Activated T-cell treated with anti-CD3 and anti-CD28 coated beads for 24 hours (primary cell): Measurements from ENCODE around the gene TDRD10.
"Not testable (repeated sequence)": the region's sequence is repeated elsewhere in the genome, so short reads cannot be mapped to it uniquely, and the experiment has no call there.

Experiments used
- DNase-seq: peaks from one replicate; pipeline ENCODE4 v3.0.0-alpha.2; 2020; ENCODE audit warnings: low read depth

Gene TDRD10

DNA sequence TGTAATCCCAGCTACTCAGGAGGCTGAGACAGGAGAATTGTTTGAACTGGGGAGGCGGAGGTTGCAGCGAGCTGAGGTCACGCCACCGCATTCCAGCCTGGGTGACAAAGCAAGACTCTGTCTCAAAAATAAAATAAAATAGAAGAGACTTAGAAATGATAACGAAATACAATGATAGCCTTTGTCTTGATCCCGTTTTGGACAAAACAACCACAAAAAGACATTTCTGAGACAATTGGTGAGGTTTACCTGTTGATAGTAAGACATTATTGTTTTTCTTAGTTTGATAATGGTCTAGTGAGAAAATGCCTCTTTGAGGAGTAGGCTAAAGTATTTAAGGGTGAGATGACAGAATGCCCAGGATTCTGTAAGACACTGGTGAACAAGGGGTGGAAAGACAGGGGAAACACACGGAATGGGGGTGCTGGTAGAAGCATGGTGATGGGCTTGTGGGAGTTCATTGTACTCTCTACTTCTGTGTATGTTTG, 12.1 kb downstream of the TDRD10 start:
- DNase-seq = no peak

DNA sequence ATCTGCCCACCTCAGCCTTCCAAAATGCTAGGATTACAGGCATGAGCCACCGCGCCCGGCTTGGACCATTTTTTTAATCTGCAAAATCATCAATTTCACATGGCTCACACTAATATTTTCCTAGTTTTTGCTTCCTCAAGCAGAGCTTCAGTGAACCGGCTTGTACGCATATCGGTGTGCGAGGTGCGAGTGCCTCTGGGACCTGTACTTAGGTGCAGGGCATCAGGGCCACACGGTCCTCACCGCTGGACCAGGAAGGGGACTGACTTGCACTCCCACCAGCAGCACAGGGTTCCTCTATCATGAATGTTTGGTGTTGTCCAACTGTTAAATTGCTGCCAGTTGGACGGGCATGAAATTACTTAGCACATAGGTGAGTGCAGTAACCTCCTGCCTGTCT, 15.6 kb downstream of the TDRD10 start:
- no peak for DNase-seq

- DNase-seq = no peak
These were observed 17.6 kb downstream of the TDRD10 start for GRCh38 chr1:154519591-154519991.

- DNase-seq = no peak
These were observed 18.3 kb downstream of the TDRD10 start for GRCh38 chr1:154520333-154520732.

GRCh38 chr1:154521695-154522094, 19.7 kb downstream of the TDRD10 start:
- no peak for DNase-seq

DNA sequence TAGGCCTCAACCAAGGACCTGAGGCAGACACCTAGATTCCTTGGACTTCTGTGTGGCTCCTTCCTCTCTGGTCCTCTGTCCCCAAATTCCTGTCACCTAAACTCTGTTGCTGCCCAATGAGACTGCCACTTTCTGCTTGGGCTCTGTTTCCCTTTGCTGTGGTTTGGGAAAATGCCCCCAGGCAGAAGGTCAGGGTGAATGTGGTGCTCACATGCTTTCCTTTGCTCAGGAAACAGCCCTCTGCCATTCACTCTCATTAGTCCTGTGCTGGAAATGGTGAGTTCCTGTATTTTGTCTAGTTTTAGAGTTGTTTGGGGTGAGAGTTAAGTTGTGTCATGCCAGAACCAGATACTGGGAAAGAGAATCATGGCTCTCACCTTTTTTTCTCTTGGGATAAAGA, 22.9 kb downstream of the TDRD10 start:
- no peak for DNase-seq

DNA sequence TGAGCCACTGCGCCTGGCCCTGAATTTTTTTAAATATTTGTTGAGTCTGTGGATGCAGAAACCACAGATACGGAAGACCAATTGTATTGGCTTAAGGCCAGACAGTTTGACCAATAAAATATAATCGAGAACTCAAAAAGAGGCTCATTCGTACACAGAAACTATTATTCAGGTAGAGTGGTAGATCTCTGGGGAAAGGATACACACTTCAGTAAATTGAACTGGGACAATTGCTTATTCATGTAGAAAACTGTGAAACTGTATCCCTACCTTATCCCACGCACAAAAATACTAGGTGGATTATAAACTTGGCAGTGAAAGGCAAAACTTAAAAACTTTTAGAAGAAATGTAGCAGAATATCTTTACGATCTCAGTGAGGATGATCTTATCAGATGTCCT, 25.2 kb downstream of the TDRD10 start:
- no peak for DNase-seq

DNA sequence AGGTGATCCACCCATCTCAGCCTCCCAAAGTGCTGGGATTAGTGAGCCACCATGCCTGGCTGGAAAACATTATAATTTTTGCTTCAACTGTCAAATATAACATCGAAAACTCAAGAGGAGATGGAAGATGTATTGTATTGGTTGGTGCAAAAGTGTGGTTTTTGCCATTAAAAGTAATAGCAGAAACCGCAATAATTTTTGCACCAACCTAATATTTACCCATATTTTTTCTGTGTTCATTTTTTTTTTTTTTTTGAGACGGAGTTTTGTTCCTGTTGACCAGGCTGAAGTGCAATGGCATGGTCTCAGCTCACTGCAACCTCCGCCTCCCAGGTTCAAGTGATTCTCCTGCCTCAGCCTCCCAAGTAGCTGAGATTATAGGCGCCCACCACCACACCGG, 27.3 kb downstream of the TDRD10 start:
- DNase-seq = no peak

DNA sequence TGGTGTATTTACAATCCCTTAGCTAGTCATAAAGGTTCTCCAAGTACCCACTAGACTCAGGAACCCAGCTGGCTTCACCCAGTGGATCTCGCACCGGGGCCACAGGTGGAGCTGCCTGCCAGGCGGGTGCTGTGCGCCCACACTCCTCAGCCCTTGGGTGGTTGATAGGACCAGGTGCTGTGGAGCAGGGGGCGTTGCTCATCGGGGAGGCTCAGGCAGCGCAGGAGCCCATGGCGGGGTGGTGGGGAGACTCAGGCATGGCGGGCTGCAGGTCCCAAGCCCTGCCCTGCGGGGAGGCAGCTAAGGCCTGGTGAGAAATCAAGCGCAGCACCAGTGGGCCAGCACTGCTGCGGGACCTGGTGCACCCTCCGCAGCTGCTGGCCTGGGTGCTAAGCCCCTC, 29.9 kb downstream of the TDRD10 start:
- not testable (repeated sequence) for DNase-seq

DNA sequence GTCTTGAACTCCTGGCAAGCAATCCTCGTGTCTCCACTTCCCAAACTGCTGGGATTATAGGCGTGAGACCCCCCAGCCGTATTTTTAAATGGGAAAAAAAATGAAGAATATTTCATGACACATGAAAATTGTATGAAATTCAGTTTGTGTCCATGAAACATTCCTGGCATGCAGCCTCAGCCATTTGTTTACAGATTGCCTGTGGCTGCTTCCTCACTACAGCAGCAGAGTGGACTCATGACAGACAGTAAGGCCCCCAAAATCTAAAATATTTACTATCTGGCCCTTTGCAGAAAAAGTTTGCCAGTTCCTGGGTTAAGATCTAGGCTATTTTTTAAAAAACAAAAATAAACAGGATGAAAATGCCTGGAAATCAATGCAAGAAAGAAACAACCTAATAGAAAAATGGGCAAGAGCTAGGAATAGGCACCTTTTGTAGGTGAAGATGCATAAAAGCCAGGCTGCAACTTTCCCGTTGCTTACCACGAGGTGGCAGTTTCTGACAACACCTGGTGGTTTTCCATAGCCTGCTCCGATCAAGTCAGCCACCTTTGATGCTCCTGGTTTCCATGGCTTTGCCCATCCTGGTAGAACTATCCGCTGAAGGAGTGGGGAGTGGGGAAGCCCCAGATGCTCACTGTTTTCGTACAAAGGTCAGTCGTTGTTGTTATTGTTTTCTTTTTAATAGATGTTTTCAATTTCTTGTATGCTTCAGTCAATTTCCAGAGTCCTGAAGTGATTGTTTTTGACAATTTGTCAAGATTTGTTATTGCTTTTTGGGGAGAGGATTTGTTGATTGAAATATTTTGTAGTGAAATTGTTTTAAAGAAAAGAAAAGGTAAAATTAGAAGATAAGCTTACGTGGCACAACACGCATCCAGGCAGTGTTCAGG, 32.2 kb downstream of the TDRD10 start:
- no peak for DNase-seq

DNA sequence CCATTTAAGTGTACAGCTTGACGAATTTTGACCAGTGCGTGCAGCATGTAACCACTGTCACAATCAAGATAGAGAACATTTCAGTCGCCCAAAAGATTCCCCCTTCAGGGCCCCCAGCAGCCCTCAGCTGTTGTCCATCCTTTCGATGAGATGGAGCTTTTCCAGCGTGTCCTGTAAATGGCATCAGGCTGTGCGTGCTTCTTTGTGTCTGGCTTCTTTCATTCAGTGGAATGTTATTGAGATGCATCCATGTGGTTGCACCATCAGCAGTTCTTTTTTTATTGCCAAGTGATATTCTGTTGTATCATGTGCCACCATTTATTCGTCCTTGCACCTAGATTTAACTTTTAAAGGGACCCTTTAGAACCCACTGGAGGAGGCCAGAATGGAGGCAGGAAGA, 34.6 kb downstream of the TDRD10 start:
- DNase-seq = no peak

DNA sequence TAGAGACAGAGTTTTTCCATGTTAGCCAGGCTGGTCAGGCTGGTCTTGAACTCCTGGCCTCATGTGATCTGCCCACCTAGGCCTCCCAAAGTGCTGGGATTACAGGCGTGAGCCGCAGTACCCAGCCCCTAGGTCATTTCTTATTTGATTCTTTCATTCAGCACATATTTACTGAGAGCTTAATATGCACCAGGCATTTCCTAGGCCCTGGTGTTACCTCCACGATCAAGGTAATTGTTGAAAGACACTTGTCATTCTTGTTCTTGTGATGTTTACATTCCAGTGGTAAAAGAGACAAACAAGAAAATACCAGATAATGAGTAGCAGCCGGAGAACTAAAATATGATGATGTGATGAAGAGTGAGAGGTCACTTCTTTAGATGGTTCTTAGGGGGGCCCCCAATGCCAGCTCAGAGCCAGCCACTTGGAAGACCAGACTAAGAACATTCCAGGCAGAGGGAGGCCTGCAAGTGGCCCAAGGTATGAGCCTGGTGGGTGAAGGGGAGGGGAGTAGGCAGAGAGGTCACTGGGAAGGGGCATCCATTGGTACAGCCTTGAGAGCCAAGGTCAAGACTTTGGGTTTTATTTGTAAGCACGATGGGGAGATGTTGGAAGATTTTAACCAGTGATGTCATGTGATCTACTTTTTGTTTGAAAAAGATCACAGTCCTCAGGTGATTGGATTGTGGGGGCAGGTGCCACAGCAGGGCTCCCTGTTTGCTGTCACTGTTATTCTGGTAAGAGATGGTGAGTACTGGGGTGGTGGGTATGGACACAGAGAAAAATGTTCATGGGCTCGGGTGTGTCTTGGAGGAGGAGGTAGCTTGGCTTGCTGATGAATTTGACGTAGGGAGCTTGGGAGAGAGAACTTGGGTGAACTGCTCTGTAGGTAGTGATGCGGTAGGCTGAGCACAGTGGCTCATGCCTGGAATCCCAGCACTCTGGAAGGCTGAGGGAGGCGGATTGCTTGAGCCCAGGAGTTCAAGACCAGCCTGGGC, 37.8 kb downstream of the TDRD10 start:
- no peak for DNase-seq

- DNase-seq = no peak
These were observed 39.2 kb downstream of the TDRD10 start for GRCh38 chr1:154541231-154541630.

- peak; percentile 25 for DNase-seq
These were observed 44.4 kb downstream of the TDRD10 start for GRCh38 chr1:154546264-154547063.

GRCh38 chr1:154547105-154547732, 45.2 kb downstream of the TDRD10 start:
- DNase-seq = no peak

DNA sequence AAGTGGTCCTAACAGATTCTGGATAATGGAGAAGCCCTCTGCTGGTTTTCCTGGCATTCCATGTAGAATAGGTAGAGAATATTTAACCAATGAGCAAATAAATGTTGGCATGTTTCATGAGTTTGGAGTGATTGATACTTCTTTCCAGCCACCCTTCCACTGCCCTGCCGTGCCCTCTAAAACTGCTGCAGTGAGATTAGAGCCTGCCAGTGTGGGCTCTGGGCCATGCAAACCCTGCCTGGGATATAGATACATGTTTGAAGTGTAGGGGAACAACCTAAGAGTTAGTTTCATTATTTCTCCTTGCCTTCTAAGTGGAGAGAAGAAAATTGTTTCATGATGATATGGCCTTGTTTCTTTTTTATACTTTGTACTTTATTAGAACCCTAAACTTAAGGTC, 46.0 kb downstream of the TDRD10 start:
- no peak for DNase-seq

- DNase-seq = no peak
These were observed 47.3 kb downstream of the TDRD10 start for GRCh38 chr1:154549202-154549770.

DNA sequence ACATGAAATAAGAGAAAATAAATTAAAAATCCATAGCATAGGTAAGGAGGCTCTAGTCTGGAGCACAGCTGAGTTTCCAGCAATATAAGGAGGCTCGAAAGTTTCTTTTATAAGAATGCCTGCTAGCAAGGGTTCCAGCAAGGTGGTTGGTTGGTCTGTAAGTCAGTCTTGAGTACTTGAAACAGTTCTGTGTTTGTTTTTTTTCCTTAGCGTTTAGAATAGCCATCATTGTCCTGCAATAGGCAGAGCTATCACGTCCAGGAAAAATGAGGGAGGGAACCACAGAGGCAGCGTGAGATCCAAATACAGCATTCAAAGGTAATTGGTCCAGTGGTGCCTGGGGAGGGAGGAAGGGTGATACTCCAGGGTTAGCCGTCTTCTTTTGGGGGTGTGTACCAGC, 48.1 kb downstream of the TDRD10 start:
- DNase-seq = no peak

DNA sequence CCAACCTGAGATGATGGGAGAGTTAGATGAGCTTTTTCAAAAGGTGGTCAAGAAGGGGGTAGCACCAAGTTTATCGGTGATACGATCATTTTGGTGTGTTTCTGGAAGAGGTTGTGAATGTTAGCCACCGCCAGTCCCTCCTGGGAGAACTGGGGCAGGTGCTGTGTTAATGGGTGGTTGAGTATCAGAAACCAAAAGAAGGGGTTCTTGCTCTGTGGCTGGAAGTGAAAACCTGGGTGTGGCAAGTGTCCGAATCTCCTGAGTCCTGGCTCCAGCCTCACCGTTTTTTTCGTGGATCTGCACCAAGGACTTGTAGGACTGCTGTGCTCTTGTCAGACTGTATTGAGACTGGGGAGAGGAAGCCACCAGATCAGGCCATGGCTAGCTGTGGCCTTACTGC, 48.6 kb downstream of the TDRD10 start:
- DNase-seq = no peak

DNA sequence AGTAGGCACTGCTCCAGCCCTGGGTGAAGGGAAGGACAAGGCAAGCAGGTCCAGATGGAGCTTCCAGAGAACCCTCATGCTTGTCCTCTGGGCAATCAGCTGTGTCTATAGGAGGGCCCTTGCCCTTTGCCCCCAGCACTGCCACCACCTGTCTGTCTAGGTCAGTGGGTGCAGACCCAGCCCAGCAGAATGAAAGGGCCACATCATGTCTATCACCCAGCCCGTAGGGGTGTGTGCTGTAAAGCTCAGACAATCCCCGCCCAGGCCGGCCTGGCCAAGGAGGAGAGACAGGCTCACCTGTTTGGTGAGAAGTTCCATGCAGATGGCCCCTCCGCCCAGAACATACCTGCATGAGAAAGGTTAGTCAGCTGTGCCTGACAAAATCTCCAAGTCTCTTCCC, 49.5 kb downstream of the TDRD10 start:
- DNase-seq = no peak

- DNase-seq = no peak
These were observed 50.0 kb downstream of the TDRD10 start for GRCh38 chr1:154552036-154552435.
